ENCODE results near the gene CDV3.

CDV3 gene

GRCh38 chr3:133561679-133562078 is 11.8 kb upstream of the CDV3 start:
- Histone ChIP-seq H4K5ac (ENCODE audit: low read length) (no peak overlapping the region), H3K4ac (ENCODE audit: low read depth, low read length) (no peak overlapping the region), H3K27ac (ENCODE audit: low read depth, low read length) (no peak overlapping the region), H3K4me1 (ENCODE audit: control insufficient read depth, low read depth, low read length) (no peaks in the 10 kb centered on the region), H4K8ac (ENCODE audit: low read depth, low read length) (no peak overlapping the region), H3K18ac (ENCODE audit: low read length) (no peak overlapping the region), H3K4me3 (ENCODE audit: low read length) (no peak overlapping the region), H3K4me2 (ENCODE audit: low read length) (no peak overlapping the region), H3K27me3 (ENCODE audit: insufficient read depth, low read length, poor library complexity) (no peaks in the 10 kb centered on the region), H2AK5ac (ENCODE audit: low read length) (no peak overlapping the region), H3K36me3 (ENCODE audit: control insufficient read depth, insufficient read depth, low read length) (no peaks in the 10 kb centered on the region), H3K56ac (ENCODE audit: low read length) (no peak overlapping the region), H3K79me1 (ENCODE audit: low read length) (no peaks in the 10 kb centered on the region), H2BK5ac (ENCODE audit: low read length) (no peak overlapping the region), H2BK120ac (ENCODE audit: low read depth, low read length) (no peak overlapping the region), H3K23ac (ENCODE audit: low read length) (no peak overlapping the region), H3K79me2 (ENCODE audit: control insufficient read depth, insufficient read depth, low read length) (no peaks in the 10 kb centered on the region), H3K9ac (ENCODE audit: low read length) (no peak overlapping the region), H2BK15ac (replicated peaks; ENCODE audit: low read depth) (no peak overlapping the region)
- no CpG with 5 or more reads among the region's 2 CpGs for WGBS (ENCODE audit: extremely low coverage, insufficient coverage, low lambda C conversion rate)
- DNase-seq, result no peak

GRCh38 chr3:133562376-133562775 is 11.1 kb upstream of the CDV3 start:
- H3K18ac ChIP-seq (ENCODE audit: low read length), result no peak overlapping the region
- H3K9ac ChIP-seq (ENCODE audit: low read length), result no peak overlapping the region
- no peak for DNase-seq
- H2BK5ac ChIP-seq (ENCODE audit: low read length), result no peak overlapping the region
- H3K4me3 ChIP-seq (ENCODE audit: low read length), result no peak overlapping the region
- H2AK5ac ChIP-seq (ENCODE audit: low read length), result no peak overlapping the region
- no peak overlapping the region for H3K27ac ChIP-seq (ENCODE audit: low read depth, low read length)
- no peaks in the 10 kb centered on the region for H3K36me3 ChIP-seq (ENCODE audit: control insufficient read depth, insufficient read depth, low read length)
- no peak overlapping the region for H2BK15ac ChIP-seq (replicated peaks; ENCODE audit: low read depth)
- no peaks in the 10 kb centered on the region for H3K27me3 ChIP-seq (ENCODE audit: insufficient read depth, low read length, poor library complexity)
- no peak overlapping the region for H3K4me2 ChIP-seq (ENCODE audit: low read length)
- H3K4ac ChIP-seq (ENCODE audit: low read depth, low read length), result no peak overlapping the region
- no peaks in the 10 kb centered on the region for H3K4me1 ChIP-seq (ENCODE audit: control insufficient read depth, low read depth, low read length)
- no peaks in the 10 kb centered on the region for H3K79me1 ChIP-seq (ENCODE audit: low read length)
- H3K56ac ChIP-seq (ENCODE audit: low read length), result no peak overlapping the region
- H4K5ac ChIP-seq (ENCODE audit: low read length), result no peak overlapping the region
- no CpG with 5 or more reads among the region's 1 CpG for WGBS (ENCODE audit: extremely low coverage, insufficient coverage, low lambda C conversion rate)
- H4K8ac ChIP-seq (ENCODE audit: low read depth, low read length), result no peak overlapping the region
- no peak overlapping the region for H3K23ac ChIP-seq (ENCODE audit: low read length)
- no peak overlapping the region for H2BK120ac ChIP-seq (ENCODE audit: low read depth, low read length)
- no peaks in the 10 kb centered on the region for H3K79me2 ChIP-seq (ENCODE audit: control insufficient read depth, insufficient read depth, low read length)

GRCh38 chr3:133563186-133563591 is 10.3 kb upstream of the CDV3 start:
- no CpG with 5 or more reads among the region's 5 CpGs for WGBS (ENCODE audit: extremely low coverage, insufficient coverage, low lambda C conversion rate)
- H3K79me2 ChIP-seq (ENCODE audit: control insufficient read depth, insufficient read depth, low read length), result no peaks in the 10 kb centered on the region
- H3K4me1 ChIP-seq (ENCODE audit: control insufficient read depth, low read depth, low read length), result no peaks in the 10 kb centered on the region
- no peak overlapping the region for H3K27ac ChIP-seq (ENCODE audit: low read depth, low read length)
- no peaks in the 10 kb centered on the region for H3K79me1 ChIP-seq (ENCODE audit: low read length)
- no peak overlapping the region for H2BK15ac ChIP-seq (replicated peaks; ENCODE audit: low read depth)
- no peaks in the 10 kb centered on the region for H3K27me3 ChIP-seq (ENCODE audit: insufficient read depth, low read length, poor library complexity)
- no peak overlapping the region for H3K4ac ChIP-seq (ENCODE audit: low read depth, low read length)
- H2BK5ac ChIP-seq (ENCODE audit: low read length), result no peak overlapping the region
- H3K9ac ChIP-seq (ENCODE audit: low read length), result no peak overlapping the region
- H3K56ac ChIP-seq (ENCODE audit: low read length), result no peak overlapping the region
- no peak overlapping the region for H2BK120ac ChIP-seq (ENCODE audit: low read depth, low read length)
- no peak overlapping the region for H3K4me3 ChIP-seq (ENCODE audit: low read length)
- no peak overlapping the region for H3K18ac ChIP-seq (ENCODE audit: low read length)
- no peak overlapping the region for H3K23ac ChIP-seq (ENCODE audit: low read length)
- no peak overlapping the region for H4K5ac ChIP-seq (ENCODE audit: low read length)
- H2AK5ac ChIP-seq (ENCODE audit: low read length), result no peak overlapping the region
- no peak overlapping the region for H4K8ac ChIP-seq (ENCODE audit: low read depth, low read length)
- no peak overlapping the region for H3K4me2 ChIP-seq (ENCODE audit: low read length)
- no peaks in the 10 kb centered on the region for H3K36me3 ChIP-seq (ENCODE audit: control insufficient read depth, insufficient read depth, low read length)
- no peak for DNase-seq

GRCh38 chr3:133563816-133564215 is 9.7 kb upstream of the CDV3 start:
- no peak overlapping the region for H3K4ac ChIP-seq (ENCODE audit: low read depth, low read length)
- H2BK120ac ChIP-seq (ENCODE audit: low read depth, low read length), result no peak overlapping the region
- no peaks in the 10 kb centered on the region for H3K4me1 ChIP-seq (ENCODE audit: control insufficient read depth, low read depth, low read length)
- no peaks in the 10 kb centered on the region for H3K79me1 ChIP-seq (ENCODE audit: low read length)
- H4K5ac ChIP-seq (ENCODE audit: low read length), result no peak overlapping the region
- H3K4me2 ChIP-seq (ENCODE audit: low read length), result no peak overlapping the region
- H3K18ac ChIP-seq (ENCODE audit: low read length), result no peak overlapping the region
- DNase-seq, result no peak
- no CpG with 5 or more reads among the region's 1 CpG for WGBS (ENCODE audit: extremely low coverage, insufficient coverage, low lambda C conversion rate)
- H3K23ac ChIP-seq (ENCODE audit: low read length), result no peak overlapping the region
- H3K56ac ChIP-seq (ENCODE audit: low read length), result no peak overlapping the region
- no peaks in the 10 kb centered on the region for H3K79me2 ChIP-seq (ENCODE audit: control insufficient read depth, insufficient read depth, low read length)
- no peak overlapping the region for H3K4me3 ChIP-seq (ENCODE audit: low read length)
- H2BK15ac ChIP-seq (replicated peaks; ENCODE audit: low read depth), result no peak overlapping the region
- no peaks in the 10 kb centered on the region for H3K36me3 ChIP-seq (ENCODE audit: control insufficient read depth, insufficient read depth, low read length)
- no peak overlapping the region for H4K8ac ChIP-seq (ENCODE audit: low read depth, low read length)
- no peaks in the 10 kb centered on the region for H3K27me3 ChIP-seq (ENCODE audit: insufficient read depth, low read length, poor library complexity)
- no peak overlapping the region for H2BK5ac ChIP-seq (ENCODE audit: low read length)
- no peak overlapping the region for H3K27ac ChIP-seq (ENCODE audit: low read depth, low read length)
- H3K9ac ChIP-seq (ENCODE audit: low read length), result no peak overlapping the region
- H2AK5ac ChIP-seq (ENCODE audit: low read length), result no peak overlapping the region

- Histone ChIP-seq H3K9ac (ENCODE audit: low read length) (no peak overlapping the region), H3K79me2 (ENCODE audit: control insufficient read depth, insufficient read depth, low read length) (no peaks in the 10 kb centered on the region), H4K8ac (ENCODE audit: low read depth, low read length) (no peak overlapping the region), H3K18ac (ENCODE audit: low read length) (no peak overlapping the region), H3K4me1 (ENCODE audit: control insufficient read depth, low read depth, low read length) (no peaks in the 10 kb centered on the region), H3K79me1 (ENCODE audit: low read length) (no peaks in the 10 kb centered on the region), H3K56ac (ENCODE audit: low read length) (no peak overlapping the region), H2AK5ac (ENCODE audit: low read length) (no peak overlapping the region), H3K27me3 (ENCODE audit: insufficient read depth, low read length, poor library complexity) (no peaks in the 10 kb centered on the region), H3K4me3 (ENCODE audit: low read length) (no peak overlapping the region), H2BK15ac (replicated peaks; ENCODE audit: low read depth) (no peak overlapping the region), H3K36me3 (ENCODE audit: control insufficient read depth, insufficient read depth, low read length) (no peaks in the 10 kb centered on the region), H3K27ac (ENCODE audit: low read depth, low read length) (no peak overlapping the region), H2BK120ac (ENCODE audit: low read depth, low read length) (no peak overlapping the region), H3K23ac (ENCODE audit: low read length) (no peak overlapping the region), H2BK5ac (ENCODE audit: low read length) (no peak overlapping the region), H3K4me2 (ENCODE audit: low read length) (no peak overlapping the region), H3K4ac (ENCODE audit: low read depth, low read length) (no peak overlapping the region), H4K5ac (ENCODE audit: low read length) (no peak overlapping the region)
- WGBS (ENCODE audit: extremely low coverage, insufficient coverage, low lambda C conversion rate), result no CpG with 5 or more reads among the region's 8 CpGs
- DNase-seq, result peak; percentile 39
Observed at GRCh38 chr3:133568294-133569014, 5.0 kb upstream of the CDV3 start.

All from mesendoderm (in vitro differentiated cells).